Fibroblast of skin of abdomen (primary cell): ENCODE results near the gene PER2.

Experiments used
- DNase-seq: peaks from one replicate; pipeline ENCODE4 v3.0.0-alpha.2; 2013

Gene PER2

DNA sequence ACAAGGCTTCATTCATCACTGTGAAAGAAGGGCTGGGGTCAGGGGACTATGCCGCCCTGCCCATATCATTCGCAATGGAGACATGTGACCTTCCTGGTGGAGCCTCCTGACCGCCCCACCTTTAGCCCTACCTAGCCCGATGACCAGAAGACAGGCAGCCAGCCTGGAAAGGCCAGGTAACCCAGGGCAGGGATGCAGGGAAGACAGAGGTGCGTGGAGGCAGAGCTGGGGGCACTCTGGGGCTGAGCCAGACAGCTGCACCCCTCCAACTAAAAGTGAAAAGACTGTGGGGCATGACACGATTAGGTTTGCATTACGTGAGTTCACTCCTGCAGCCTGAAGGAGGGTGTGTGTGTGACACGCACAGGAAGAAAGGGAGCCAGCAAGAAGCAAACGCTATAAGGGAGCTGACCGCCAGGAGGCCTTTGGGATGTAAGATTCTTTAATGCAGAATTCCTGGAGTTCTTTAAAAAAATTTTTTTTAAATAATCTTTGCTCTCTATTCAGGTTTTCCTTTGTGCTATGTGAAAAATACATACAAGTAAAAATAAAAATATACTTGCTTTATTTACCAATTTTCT lies 44.8 kb downstream of the PER2 start:
- no peak for DNase-seq

DNA sequence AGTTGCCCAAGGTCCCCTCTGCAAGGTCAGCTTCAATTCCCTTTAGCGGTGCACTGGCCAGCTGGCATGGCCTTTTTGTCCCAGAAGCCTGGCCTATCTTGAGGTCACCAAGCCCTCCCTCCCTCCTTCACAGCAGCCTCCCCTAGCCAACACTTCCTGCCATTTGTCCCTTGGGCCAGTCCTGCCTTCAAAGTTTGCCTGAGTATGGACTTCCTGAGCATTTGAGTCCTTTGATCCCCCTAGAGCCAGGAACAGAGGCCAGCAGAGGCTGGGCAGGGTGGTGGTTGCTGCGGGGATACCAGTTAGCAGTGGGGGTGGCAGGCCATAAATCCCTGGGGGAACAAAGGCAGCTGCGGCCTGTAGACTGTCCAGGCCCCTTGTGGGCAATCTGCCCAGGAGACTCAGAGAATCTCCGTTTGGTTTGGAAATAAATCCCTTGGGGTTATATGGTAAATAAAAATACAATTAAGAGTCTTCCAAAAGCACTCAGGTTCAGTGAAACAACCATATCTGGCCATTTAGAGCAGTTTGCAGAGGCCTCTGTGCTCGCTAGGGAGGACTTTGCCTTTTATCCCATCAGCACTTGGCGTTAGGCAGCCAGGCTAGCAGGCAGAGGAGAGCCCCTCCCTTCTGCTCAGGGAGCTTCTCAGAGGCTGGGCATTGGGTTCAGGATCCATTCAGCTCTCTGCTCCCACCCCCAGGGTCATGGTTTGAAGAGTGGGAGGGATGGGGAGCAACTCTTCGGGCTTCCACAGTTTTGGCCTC lies 45.5 kb downstream of the PER2 start:
- no peak for DNase-seq

DNA sequence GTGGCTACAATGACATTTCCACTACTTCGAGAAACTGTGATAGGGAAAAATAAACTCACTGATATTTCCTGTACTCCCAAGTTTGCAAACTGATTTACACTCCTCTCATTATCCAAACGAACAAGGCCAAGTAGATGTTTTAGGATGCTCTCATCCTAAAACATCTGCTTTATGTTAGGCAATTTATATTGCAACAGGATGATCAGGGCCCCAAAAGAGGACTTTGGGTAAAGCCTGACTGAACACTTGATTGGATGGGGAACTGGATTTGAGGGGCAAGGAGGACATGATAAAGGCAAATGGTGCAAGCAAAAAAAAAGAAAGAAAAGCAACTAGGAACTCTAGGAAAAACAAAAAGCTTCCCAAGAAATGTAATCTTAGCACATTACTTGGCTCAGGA lies 46.4 kb downstream of the PER2 start:
- no peak for DNase-seq

DNA sequence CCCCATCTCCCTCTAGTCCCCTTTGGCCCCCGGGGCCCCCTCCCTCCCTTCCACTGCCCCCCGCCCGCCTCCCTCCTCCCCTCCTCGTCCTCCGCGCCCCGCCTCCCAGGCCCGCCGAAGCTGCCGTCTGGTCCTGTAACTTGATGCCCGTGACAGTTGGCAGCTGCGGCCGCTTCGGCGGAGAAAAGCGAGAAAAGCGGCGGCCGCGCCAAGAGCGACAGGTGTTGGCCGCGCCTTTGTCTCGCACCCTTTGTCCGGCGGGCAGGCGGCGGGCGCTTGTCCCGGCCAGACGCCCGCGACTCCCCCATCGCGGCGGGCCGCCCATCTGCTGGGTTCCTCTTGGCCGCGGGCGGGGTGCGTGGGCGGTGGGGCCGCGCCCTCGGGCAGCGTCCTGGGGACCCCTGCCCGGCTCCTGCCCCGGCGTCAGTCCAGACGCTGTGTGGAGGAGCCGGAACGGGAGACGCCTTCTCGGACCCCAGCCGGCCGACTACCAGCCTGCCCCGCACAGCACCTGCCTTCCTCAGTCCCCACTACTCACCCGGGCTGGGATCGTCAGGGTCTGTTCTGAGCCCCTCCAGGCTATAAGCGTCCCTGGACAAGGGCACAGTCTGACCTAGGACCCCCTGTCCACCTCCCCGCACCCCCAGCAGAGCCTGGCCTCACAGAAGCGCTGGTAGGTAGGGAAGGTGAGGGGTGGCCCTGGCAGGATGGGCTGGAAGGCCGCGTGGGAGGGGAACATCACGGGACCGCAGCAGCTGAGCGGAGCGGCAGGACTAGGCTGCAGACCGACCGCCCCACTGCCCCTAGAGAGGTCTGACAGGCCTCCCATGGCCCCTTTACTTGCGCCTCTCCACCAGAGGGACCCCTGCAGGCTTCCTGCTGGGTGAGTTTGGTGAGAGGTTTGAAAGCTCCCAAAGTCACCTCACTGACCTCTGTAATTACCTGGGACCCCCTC lies 47.4 kb downstream of the PER2 start:
- DNase-seq = no peak

DNA sequence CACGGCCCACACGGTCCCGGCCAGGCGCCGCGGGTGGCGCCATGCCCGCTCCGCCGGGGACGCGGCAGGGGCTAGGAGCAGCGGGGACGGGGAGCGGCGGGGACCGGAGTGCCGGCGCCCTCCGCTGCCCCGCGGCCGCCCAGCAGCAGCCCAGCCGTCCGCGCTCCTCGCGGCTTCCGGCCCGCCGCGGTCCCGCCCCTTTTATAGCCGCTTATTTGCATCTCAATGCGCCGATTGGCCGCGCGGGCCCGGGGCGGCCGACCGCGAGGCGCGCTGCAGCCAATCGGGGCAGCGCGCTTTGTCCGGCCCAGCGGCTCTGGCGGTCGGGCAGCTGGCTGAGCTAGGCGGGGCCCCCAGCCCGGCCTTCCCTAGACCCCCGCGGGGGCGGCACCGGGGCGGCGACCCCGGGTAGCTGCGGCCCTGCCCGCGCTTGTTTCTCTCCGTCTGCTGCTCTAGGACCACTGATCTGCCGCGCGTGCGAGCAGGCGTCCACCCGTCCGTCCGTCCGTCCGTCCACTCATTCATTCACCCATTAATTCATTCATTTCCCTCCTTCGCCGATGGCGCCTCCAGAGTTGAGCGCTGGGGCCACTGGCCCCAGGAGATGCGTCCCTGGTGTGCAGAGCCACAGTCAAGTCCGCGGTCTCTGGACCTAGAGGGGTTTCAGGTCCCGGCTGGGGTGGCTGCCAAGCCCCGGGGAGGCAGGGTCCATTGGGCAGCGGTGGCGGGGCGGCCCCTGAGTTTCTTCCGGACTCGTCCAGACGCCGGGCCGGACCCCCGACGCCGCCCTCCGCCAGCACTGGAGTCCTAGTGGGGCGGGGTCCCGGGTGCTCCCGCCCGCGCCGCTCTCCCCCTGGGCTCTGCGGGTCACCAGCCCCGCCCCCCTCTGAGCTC lies 48.3 kb downstream of the PER2 start, which contains the start of gene HES6:
TSS of gene HES6 (minus strand) at position 176 of the 894 bp plus-strand sequence. CDS start at position 43, 133 bp downstream.
- DNase-seq = peak; percentile 86

DNA sequence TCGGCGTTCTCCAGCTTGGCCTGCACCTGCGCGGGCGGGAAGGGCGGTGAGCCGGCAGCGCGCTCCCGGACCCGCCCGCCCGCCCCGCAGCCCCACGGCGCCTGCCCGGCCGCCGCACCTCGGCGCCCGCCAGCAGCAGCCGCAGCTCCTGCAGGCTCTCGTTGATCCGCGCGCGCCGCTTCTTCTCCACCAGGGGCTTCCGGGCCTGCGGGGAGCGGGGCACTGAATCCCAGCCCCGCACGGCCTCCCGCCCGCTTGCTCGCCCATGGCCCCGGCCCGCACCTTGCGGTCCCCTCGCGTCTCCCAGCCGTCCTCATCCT lies 48.9 kb downstream of the PER2 start:
- DNase-seq = no peak

DNA sequence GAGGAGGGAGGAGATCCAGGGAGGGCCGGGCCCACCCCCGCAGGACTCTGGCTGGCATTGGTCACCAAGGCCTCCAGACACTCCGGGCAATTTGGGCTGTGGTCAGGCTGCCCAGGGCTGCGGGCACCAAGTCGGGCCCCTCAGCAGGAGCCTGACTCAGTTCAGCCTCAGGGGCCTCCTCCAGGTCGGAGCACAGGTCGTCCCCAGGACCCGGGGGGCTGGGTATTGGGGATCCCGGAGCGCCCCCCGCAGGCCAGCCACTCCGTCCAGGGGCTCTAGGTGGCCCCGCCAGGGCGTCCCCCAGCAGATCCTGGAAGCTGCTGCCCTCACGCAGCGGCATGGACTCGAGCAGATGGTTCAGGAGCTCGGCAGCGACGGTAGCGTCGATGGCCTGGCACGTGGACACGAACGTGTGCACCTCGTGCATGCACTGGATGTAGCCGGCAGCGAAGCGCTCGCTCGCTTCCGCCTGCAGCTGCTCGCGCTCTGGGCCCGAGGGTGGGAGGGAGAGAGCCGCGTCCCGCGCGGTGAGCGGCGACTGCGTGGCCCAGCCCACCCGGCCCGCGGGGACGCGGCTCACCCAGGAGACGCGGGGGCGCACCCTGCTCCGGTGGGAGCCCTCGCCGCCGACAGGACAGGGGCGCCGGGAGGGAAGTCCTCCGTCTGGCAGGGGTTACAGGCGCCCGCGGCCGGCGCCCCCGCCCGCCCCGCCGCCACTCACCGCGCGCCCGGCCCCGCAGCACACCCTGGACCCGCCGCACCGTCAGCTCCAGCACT lies 49.5 kb downstream of the PER2 start:
- no peak for DNase-seq

DNA sequence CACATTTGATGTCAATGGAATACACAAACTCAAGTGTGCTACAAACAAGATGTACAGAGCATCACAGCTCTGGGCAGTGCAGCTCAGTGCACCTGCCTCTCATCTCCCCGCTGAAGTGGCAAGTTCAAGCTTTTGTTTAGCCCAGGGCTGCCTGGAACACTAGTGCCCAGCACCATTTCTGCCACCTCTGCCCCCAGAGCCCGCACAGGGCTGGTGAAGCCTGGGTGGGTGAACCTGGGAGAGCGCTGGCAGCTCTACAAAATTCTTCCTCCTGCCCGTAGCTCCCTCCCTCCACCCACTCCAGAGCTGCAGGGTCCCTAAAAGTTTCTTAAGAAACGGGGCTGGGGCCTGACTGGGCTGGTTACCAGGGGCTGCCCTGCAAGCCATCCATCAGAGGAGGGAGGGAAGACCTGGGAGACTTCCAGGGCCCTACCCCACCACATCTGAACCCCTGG lies 50.1 kb downstream of the PER2 start:
- no peak for DNase-seq

DNA sequence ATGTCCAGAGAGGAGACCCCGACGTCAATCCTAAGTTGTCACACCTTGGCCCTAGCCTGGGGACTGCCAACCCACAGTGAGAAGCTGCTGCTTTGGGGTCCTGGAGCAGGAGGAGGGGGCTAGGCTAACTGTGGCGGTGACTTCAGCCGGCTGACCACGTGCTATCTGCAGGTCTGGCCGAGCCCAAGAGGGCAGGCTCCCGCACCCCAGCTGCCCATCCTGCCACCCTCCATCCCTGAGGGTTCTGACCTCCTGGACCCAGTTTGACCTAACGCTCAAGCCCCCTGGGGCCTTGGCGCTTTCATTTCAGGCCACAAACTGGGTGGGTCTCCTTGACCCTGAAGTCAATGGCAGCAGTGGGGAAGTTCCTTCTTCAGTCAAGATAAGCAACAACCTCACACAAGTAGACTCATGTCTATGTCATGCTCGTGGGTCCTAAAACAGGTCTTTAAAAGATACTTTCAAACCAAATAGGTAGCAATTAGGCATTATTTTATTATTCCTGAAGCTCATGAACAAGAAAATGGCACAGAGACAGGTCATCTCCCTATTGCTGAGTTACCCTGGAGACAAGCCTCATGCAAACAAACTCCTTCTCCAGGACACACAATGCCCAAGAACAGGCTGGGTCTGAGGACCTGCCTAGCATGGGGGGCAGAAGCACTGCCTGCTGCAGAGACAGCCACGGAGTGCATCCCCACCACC lies 50.8 kb downstream of the PER2 start:
- no peak for DNase-seq

DNA sequence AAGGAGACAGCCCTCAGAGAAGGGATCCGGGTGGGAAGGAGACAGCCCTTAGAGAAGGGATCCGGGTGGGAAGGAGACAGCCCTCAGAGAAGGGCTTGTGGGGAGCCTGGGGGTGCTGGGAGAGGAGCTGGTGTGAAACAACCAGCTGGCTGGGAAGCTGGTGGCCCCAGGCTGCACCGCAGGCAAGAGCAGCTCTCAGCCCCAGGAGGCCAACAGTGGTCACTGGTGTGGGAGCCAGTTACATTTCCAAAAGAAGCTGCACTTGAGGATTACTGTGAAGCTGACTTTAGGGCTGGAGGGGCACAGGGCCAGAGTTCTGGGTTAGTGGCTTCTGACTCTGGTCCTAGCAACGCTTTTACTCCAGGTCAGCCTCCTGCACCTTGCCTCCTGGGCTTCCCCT lies 51.8 kb downstream of the PER2 start:
- DNase-seq = no peak

DNA sequence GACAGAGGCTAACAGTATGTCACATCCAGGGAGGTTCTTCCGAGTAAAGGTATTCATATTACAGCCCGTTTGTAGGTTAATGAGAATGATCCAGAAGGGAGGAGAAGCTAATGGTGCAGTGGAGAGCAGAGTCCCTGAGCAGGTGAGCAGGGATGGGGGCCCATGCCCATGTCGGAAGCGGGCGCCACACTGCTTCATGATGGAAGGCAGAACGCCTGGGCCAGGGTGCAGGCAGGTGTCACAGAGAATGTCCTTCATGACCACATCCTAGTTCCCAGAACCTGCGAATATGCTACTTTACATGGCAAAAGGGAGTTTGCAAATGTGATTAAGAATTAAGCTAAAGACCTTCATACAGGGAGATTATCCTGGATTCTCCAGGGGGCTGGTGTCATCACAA lies 52.6 kb downstream of the PER2 start:
- no peak for DNase-seq

DNA sequence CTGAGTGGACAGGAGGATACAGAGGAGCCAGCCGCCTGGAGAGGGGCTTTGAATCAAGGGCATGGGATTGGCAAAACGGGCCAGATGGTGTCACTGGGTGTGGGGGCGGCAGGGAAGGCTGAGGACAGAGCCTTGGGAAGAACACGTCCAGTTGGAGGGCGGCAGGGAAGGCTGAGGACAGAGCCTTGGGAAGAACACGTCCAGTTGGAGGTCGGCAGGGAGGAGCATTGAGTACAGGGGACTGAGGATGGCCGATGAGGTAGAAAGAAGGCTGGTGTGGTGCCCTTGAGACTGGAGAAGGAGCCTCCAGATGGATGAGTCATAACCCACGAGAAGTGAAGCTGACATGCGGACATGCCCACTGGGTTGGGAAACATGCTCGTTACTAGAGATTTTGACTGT lies 53.1 kb downstream of the PER2 start:
- peak; percentile 16 for DNase-seq

DNA sequence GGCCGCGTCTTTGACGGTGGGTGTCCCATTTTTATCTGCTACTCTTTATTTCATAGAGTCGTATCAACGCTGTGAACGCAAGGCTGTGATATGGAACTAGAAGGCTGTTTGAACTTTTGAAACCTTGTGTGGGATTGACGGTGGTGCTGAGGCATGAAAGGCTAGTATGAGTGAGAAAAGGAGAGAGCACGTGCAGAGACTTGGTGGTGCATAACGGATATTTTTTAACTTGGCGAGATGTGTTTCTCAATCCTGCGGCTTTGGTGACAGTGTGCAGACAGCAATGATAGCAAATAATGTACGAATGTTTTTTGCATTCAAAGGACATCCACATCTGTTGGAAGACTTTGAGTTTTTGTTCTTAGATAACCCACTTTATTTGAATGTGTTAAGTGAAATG lies 54.8 kb downstream of the PER2 start:
- DNase-seq = no peak

DNA sequence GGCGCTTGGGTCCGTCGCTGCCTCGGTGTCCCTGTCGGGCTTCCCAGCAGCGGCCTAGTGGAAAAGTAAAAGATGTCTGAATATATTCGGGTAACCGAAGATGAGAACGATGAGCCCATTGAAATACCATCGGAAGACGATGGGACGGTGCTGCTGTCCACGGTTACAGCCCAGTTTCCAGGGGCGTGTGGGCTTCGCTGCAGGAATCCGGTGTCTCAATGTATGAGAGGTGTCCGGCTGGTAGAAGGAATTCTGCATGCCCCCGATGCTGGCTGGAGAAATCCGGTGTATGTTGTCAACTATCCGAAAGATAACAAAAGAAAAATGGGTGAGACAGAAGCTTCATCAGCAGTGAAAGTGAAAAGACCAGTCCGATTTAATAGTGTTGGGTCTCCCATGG lies 56.6 kb downstream of the PER2 start:
- DNase-seq = no peak

DNA sequence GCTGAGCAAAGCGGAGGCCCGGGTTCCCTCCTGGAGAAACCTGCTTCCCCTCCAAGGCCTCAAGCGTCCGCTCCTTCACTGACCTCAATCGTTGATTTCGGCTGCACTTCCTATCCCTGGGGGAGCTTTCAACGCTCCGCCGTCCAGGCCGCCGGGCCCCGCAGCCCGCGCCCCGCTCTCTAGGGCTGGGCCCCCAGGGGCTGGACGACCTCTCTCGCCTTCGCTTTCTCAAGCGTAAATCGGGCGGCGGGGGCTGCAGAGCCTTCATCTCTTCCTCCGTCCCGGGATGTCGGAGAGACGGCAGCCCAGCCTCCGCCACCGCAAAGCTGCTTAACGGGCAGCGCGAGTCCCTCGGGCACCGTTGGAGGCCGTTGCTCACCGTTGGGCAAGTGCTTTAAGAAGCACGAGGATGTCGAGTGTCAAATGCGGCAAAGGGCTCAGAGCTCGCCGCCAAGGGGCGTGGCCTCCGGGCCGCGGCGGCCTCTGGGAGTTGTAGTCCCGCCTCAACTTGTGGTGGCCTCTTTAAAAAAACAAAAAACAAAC lies 57.1 kb downstream of the PER2 start:
- DNase-seq = peak; percentile 34

DNA sequence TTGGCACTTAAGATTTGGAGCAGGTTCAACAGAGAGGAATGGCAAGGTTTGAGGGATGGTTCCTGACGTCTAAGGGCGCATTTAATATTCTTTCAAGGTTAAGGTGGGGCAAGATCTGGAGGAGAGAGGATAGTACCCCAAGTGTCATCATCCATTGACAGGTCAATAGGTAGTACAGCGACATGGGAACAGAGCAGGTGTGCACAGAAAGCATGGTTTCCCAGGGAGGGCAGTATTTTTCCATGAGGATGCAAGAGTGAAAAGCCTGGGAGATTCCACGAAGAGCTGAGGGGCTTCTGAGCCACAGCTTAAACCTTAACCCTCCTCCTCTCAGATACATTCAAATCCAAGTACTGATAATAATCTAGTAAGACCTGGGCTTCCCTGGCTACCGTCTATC lies 57.7 kb downstream of the PER2 start:
- DNase-seq = no peak

DNA sequence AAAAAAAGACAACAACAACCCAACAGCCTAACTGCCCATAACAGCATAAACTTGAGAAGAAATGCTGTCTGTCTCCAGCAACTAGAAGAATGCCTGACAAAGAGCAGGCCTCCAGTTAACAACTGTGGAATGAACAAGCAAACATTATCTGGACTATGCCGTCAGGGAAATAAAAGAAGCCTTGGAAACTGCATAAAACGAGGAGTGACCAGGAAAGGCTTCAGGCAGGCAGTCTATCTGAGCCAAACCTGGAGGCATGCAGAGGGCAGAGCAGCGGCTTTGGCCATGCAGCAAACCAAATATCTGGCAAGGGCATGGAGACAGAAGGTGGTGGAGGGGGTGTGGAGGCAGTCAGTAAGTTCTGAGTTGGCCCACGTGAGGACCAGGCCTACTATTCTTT lies 59.7 kb downstream of the PER2 start:
- no peak for DNase-seq

DNA sequence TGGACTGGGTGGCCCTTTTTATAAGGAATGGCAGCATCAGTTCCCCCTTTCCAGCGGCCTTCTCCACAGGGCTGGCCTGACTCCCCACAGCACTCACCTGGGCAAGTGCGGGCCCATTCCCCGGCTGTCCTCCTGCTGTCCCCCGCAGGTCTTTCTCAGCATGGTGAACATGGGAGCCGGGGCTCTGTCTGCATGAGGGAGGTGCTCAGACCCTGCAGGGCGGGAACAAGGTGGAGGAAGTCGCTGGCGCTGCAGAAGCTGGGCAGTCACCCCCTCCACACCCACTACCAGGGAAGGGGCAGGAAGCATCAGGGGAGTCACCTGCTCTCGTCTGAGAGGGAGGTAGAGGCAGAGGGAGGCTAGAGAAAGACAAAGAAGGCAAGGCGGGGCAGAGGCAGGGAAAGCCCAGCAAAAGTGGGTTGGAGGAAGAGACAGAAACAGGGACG lies 60.8 kb downstream of the PER2 start:
- no peak for DNase-seq

DNA sequence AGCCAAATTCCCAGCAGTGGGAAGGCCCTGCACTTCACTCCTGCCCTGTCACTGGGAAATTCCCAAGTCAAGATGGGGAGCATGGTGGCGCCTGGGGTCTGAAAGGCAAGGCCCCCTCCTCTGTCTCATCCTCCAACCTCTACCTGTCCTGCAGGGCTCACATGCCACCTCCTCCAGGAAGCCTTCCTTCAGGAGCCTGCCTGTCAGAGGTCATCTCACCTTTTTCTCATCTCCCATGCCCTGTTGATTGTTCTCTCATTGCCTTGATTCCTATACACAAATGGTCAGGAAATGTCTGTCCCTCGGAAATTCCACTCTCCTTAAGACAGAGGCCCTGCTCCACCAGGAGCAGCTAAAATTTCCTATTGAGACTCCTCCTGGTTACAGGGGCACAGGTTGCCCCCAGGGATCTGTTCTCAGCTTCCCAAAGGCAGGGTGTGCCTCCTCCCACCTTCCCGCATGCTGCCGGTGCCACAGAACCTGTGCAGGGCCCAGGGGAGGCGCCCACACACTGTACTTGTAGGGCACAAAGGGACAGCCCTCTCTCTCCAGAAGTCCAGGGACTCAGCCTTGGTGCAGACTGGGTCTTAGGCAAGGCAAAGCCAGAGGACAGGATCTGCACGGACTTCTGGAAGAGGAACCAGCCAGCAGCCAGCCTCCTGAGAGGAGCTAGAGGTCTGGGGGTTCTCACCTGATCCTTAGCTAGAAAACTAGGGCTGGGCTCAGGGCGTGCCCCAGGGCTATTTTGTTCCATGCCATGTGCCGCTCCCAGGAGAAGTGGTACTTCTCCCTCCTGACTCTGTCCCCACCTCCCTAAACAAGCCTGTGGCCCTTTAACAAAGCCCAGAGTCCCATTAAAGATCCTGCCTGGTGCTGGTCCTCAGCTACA lies 61.5 kb downstream of the PER2 start:
- no peak for DNase-seq
